DND-41 (cell line): ENCODE measurements around the gene NGRN.

Experiments
- EZH2 ChIP-seq: IDR thresholded peaks from 3 replicates; pipeline ENCODE4 v1.6.1; 2012; ENCODE audit warnings: borderline replicate concordance, low read depth, mild to moderate bottlenecking, moderate library complexity, low read length, inconsistent platforms; ENCODE audit not compliant: severe bottlenecking
- TF ChIP-seq, protein P1 (sequence below): IDR thresholded peaks from 2 replicates; pipeline ENCODE4 v1.5.1; 2012; ENCODE audit warnings: borderline replicate concordance, low read length, moderate library complexity, mild to moderate bottlenecking; ENCODE audit not compliant: poor library complexity, severe bottlenecking; ENCODE audit errors: extremely low read depth

DNA sequence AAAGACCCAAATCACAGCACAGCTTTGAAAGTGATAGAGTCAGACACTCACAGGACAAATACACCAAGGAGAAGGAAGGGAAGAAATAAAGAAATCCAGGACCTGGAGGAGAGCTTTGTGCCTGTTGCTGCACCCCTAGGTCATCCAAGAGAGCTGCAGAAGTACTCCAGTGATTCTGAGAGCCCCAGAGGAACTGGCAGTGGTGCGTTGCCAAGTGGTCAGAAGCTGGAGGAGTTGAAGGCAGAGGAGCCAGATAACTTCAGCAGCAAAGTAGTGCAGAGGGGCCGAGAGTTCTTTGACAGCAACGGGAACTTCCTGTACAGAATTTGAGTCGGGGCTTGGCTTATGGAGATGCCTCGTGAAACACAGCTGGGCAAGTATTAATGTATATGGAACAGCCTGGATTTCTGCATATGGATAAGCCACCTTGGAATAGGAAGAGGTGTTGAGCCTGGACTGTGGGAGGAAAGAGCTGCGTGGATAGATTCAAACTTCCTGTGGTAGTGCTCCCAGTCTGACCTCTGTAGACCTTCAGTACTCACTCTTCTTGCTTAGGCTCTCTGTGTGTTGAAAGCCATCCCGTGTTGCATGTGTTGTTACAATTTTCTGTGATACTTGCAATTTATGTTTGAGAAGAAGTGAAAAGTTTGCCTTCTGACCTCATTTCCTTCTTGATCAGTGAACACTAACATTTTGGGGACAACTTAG, 6.1 kb downstream of the NGRN start:
- TF ChIP-seq EZH2: no peak
- TF ChIP-seq, protein P1, sequence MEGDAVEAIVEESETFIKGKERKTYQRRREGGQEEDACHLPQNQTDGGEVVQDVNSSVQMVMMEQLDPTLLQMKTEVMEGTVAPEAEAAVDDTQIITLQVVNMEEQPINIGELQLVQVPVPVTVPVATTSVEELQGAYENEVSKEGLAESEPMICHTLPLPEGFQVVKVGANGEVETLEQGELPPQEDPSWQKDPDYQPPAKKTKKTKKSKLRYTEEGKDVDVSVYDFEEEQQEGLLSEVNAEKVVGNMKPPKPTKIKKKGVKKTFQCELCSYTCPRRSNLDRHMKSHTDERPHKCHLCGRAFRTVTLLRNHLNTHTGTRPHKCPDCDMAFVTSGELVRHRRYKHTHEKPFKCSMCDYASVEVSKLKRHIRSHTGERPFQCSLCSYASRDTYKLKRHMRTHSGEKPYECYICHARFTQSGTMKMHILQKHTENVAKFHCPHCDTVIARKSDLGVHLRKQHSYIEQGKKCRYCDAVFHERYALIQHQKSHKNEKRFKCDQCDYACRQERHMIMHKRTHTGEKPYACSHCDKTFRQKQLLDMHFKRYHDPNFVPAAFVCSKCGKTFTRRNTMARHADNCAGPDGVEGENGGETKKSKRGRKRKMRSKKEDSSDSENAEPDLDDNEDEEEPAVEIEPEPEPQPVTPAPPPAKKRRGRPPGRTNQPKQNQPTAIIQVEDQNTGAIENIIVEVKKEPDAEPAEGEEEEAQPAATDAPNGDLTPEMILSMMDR: no peak
